Esophagus muscularis mucosa (tissue), 4 donors: ENCODE results near the gene MAGEB1. TPM values are rescaled to one million over a fixed set of nuclear protein-coding genes. Genes with fewer than 3 reads are reported as not detected.

ENCODE experiments used
- DNase-seq: peaks from one replicate; pipeline ENCODE4 v3.0.0-alpha.2; 2017; ENCODE audit errors: extremely low spot score
- H3K27ac ChIP-seq, 4 donors: fragments of 200-600 bp; sonication (generic); replicated peaks in 1 of 4; 1 replicate in 3 of 4; 2 replicates in 1 of 4; pipeline ENCODE4 v1.5.1; 2016 to 2019; ENCODE audit warnings: mild to moderate bottlenecking in 1 of 4
- H3K27me3 ChIP-seq, 4 donors: fragments of 200-600 bp; sonication (generic); one replicate each; pipeline versions ENCODE4 v1.5.1 to v1.6.0; 2016 to 2019
- H3K36me3 ChIP-seq, 4 donors: fragments of 200-600 bp; sonication (generic); one replicate each; pipeline ENCODE4 v1.5.1; 2016 to 2019
- H3K4me1 ChIP-seq, 4 donors: fragments of 200-600 bp; sonication (generic); one replicate each; pipeline ENCODE4 v1.5.1; 2016 to 2019
- H3K4me3 ChIP-seq, 4 donors: fragments of 200-600 bp; sonication (generic); 1 replicate in 2 of 4; 2 replicates in 2 of 4; pipeline ENCODE4 v1.5.1; 2016 to 2019; ENCODE audit warnings: mild to moderate bottlenecking in 4 of 4, moderate library complexity in 1 of 4
- H3K9me3 ChIP-seq, 4 donors: fragments of 200-600 bp; sonication (generic); 1 replicate in 3 of 4; 2 replicates in 1 of 4; pipeline ENCODE4 v1.5.1; 2016 to 2019
- EP300 ChIP-seq: sonication (generic); formaldehyde crosslinking; IDR thresholded peaks from one replicate; pipeline ENCODE4 v1.6.1; 2017; ENCODE audit warnings: antibody characterized with exemption
- POLR2A ChIP-seq: fragments of 450-650 bp; IDR thresholded peaks from one replicate; pipeline ENCODE4 v1.6.1; 2017; ENCODE audit warnings: antibody characterized with exemption, moderate library complexity, mild to moderate bottlenecking, low read depth
- POLR2AphosphoS5 ChIP-seq, 2 donors: sonication (generic); formaldehyde crosslinking; IDR thresholded peaks; one replicate each; pipeline ENCODE4 v1.6.1; 2017; ENCODE audit warnings: antibody characterized with exemption in 2 of 2
- WGBS: methylation state at CpG from one replicate; pipeline ENCODE4 v1.1.5; 2018; 5-methylcytosine and 5-hydroxymethylcytosine counted together
- intact Hi-C: fragments of 100-400 bp; cut with DNase I; formaldehyde crosslinking; loops from one replicate; pipeline ENCODE4 v1.15.1; 2023
- total RNA-seq, 4 donors: library from RNA; depleted of rRNA; stranded (reverse); fragments of >200 nt; gene quantifications; one replicate each; pipeline versions ENCODE4 v1.1.0 to v1.2.1, GENCODE V29; 2016
- TF ChIP-seq, protein P1 (sequence below), 3 experiments: fragments of 200-600 bp in 2 of 3; fragments of 450-650 bp in 1 of 3; sonication (generic) in 2 of 3; IDR thresholded peaks; one replicate each; pipeline ENCODE4 v1.5.1; 2017 to 2019; ENCODE audit warnings: antibody characterized with exemption in 3 of 3, mild to moderate bottlenecking in 2 of 3, moderate library complexity in 1 of 3

The MAGEB1 gene
- total RNA-seq = not detected

DNA sequence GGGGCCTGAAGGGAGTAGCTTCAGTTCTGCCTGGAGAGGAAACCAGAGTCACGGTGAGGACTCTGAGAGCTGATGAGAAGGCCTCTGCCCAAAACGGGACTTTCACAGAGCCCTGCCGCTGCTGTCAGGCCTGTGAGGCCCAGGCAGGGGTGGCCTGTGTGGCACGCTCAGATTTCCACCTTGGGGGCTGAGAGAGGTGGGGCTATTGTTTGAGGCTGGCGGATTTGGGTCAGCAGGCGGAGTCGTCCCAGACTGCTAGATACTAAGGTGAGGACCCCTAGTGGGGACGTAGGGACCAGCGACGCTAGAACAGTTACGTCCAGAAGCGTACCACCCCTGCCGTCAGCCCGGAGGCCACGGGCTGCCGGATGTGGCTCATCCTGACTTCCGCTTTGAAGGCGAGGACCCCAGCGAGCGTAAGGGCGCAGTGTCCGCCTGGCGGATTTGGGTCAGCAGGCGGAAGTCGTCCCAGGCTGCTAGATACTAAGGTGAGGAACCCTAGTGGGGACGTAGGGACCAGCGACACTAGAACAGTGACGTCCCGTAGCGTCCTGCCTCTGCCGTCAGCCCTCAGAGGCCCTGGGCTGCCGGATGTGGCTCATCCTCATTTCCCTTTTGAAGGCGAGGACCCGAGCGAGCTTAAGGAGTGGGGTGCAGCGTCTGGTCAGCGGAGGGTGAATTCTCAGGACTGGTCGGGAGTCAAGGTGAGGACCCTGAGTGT is at the start of gene MAGEB1:
MAGEB1 (plus strand) TSS at position 378 of the 721 bp plus-strand sequence. CDS start 3,348 bp downstream, outside the sequence.
- no peaks in the 10 kb centered on the region for H3K9me3 ChIP-seq
- no peak for TF ChIP-seq EP300
- TF ChIP-seq, protein P1, sequence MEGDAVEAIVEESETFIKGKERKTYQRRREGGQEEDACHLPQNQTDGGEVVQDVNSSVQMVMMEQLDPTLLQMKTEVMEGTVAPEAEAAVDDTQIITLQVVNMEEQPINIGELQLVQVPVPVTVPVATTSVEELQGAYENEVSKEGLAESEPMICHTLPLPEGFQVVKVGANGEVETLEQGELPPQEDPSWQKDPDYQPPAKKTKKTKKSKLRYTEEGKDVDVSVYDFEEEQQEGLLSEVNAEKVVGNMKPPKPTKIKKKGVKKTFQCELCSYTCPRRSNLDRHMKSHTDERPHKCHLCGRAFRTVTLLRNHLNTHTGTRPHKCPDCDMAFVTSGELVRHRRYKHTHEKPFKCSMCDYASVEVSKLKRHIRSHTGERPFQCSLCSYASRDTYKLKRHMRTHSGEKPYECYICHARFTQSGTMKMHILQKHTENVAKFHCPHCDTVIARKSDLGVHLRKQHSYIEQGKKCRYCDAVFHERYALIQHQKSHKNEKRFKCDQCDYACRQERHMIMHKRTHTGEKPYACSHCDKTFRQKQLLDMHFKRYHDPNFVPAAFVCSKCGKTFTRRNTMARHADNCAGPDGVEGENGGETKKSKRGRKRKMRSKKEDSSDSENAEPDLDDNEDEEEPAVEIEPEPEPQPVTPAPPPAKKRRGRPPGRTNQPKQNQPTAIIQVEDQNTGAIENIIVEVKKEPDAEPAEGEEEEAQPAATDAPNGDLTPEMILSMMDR (IDR thresholded peaks at IDR 0.05) = no peak
- no peak for TF ChIP-seq POLR2AphosphoS5 (IDR thresholded peaks at IDR 0.05)
- no peak for TF ChIP-seq POLR2A
- intact Hi-C loops = no loop called here
- no peak for DNase-seq
- no peaks in the 10 kb centered on the region for H3K4me1 ChIP-seq
- 84% methylated on average over 14 of the region's 38 CpGs for WGBS
- no peaks in the 10 kb centered on the region for H3K36me3 ChIP-seq
- H3K27me3 ChIP-seq = no peaks in the 10 kb centered on the region
- no peak within 1 kb of the TSS for H3K4me3 ChIP-seq
- no peak within 1 kb of the TSS for H3K27ac ChIP-seq

DNA sequence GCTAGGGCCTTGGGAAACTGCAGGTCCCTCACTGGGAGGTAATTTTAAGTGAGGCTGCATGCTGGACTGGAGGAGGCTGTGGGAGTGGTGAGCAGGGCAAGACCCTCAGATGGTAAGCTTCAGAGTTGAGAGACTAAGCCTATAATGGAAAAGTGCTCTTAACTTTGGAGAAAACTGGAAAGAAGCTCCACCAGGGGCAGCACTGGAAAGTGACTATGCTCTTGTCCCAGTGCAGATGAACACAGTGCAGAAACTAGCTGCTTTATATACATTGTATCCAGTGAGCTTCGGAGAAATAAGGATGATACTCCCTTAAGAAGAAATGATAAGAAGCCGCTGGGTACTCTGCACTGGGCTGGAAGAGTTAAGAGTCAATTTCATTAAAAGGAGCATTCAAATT is 34.8 kb upstream of the MAGEB1 start:
- no peaks in the 10 kb centered on the region for H3K9me3 ChIP-seq
- WGBS = 82% methylated on average over 2 of the region's 2 CpGs
- no peak for TF ChIP-seq POLR2AphosphoS5 (IDR thresholded peaks at IDR 0.05)
- TF ChIP-seq, protein P1 (IDR thresholded peaks at IDR 0.05) = no peak
- TF ChIP-seq POLR2A = no peak
- no peak for TF ChIP-seq EP300

GRCh38 chrX:30215357-30215843 is 31.5 kb upstream of the MAGEB1 start, which contains the start of gene MAGEB2:
MAGEB2 (plus strand) TSS chrX:30215563; CDS start chrX:30218581, 3,018 bp downstream.
- H3K36me3 ChIP-seq = no peaks in the 10 kb centered on the region
- H3K9me3 ChIP-seq = no peaks in the 10 kb centered on the region
- no peak for TF ChIP-seq POLR2A
- TF ChIP-seq POLR2AphosphoS5 (IDR thresholded peaks at IDR 0.05) = no peak
- TF ChIP-seq, protein P1 (IDR thresholded peaks at IDR 0.05) = no peak
- TF ChIP-seq EP300 = no peak
- DNase-seq = no peak
- no peaks in the 10 kb centered on the region for H3K27me3 ChIP-seq
- WGBS = 86% methylated on average over 29 of the region's 29 CpGs
- intact Hi-C loops = no loop called here
- no peak within 1 kb of the TSS for H3K27ac ChIP-seq
- no peaks in the 10 kb centered on the region for H3K4me1 ChIP-seq
- no peak within 1 kb of the TSS for H3K4me3 ChIP-seq

More for the DNA sequence above, 34.8 kb upstream of the MAGEB1 start:
- DNase-seq = no peak
- H3K27me3 ChIP-seq = no peaks in the 10 kb centered on the region
- H3K27ac ChIP-seq = no peak overlapping the region
- H3K4me3 ChIP-seq = no peak overlapping the region
- intact Hi-C loops = no loop called here
- H3K36me3 ChIP-seq = no peaks in the 10 kb centered on the region
- no peaks in the 10 kb centered on the region for H3K4me1 ChIP-seq

DNA sequence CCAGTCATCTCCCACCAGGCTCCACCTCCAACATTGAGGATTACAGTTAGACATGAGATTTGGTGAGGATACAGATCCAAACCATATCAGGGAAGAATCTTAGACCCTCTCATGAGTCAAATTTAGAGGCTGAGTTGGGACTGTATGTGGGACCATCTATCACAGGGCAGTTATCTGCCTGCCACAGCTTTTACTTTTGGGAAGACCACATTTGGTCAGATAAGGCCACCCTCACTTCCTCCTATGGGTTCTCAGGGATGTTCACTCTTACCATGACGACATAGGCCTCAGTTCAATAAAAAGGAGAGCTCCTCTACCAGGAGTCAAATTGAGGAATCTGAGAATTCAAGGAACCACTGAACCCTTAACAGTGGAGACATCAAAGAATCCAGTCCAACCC is 29.5 kb upstream of the MAGEB1 start:
- H3K4me1 ChIP-seq = no peaks in the 10 kb centered on the region
- no peaks in the 10 kb centered on the region for H3K36me3 ChIP-seq
- TF ChIP-seq POLR2A (no peak), POLR2AphosphoS5 (IDR thresholded peaks at IDR 0.05) (no peak), EP300 (no peak)
- TF ChIP-seq, protein P1 (IDR thresholded peaks at IDR 0.05) = no peak
- H3K4me3 ChIP-seq = no peak overlapping the region
- no peaks in the 10 kb centered on the region for H3K27me3 ChIP-seq
- no peak for DNase-seq
- intact Hi-C loops = no loop called here
- no peaks in the 10 kb centered on the region for H3K9me3 ChIP-seq
- 60% methylated on average over 1 of the region's 1 CpG for WGBS
- H3K27ac ChIP-seq = no peak overlapping the region
